Stimulated activated CD8-positive, alpha-beta memory T cell treated with anti-CD3 and anti-CD28 coated beads, Interleukin-2, amount 100 ng/mL, for 1 hour (primary cell): ENCODE data around the gene SETBP1.

Experiments
- DNase-seq, 2 donors: peaks; one replicate each; pipeline ENCODE4 v3.0.0-alpha.2; 2020; ENCODE audit warnings: low read depth in 2 of 2

The SETBP1 gene

GRCh38 chr18:45066886-45067285 is 386.2 kb downstream of the SETBP1 start:
- DNase-seq = no peak

- no peak for DNase-seq
These were observed 387.9 kb downstream of the SETBP1 start for GRCh38 chr18:45068400-45069094.

- DNase-seq = no peak
These were observed 388.9 kb downstream of the SETBP1 start for GRCh38 chr18:45069546-45069945.

- DNase-seq = no peak
These were observed 391.3 kb downstream of the SETBP1 start for GRCh38 chr18:45071956-45072355.

- DNase-seq = no peak
These were observed 392.9 kb downstream of the SETBP1 start for GRCh38 chr18:45073556-45073955.

GRCh38 chr18:45081566-45082181 is 401.0 kb downstream of the SETBP1 start:
- no peak for DNase-seq

GRCh38 chr18:45083226-45083855 is 402.7 kb downstream of the SETBP1 start:
- DNase-seq = no peak

- DNase-seq = no peak
These were observed 403.5 kb downstream of the SETBP1 start for GRCh38 chr18:45084206-45084605.

- no peak for DNase-seq
These were observed 405.4 kb downstream of the SETBP1 start for GRCh38 chr18:45085916-45086624.

GRCh38 chr18:45086777-45087176 is 406.1 kb downstream of the SETBP1 start:
- DNase-seq = no peak

GRCh38 chr18:45090526-45091140 is 409.9 kb downstream of the SETBP1 start:
- DNase-seq = no peak

GRCh38 chr18:45100321-45101105 is 419.8 kb downstream of the SETBP1 start:
- DNase-seq = no peak

GRCh38 chr18:45102126-45102525 is 421.4 kb downstream of the SETBP1 start:
- DNase-seq = no peak

- no peak for DNase-seq
These were observed 422.2 kb downstream of the SETBP1 start for GRCh38 chr18:45102863-45103262.

- no peak for DNase-seq
These were observed 422.8 kb downstream of the SETBP1 start for GRCh38 chr18:45103319-45104048.

- no peak for DNase-seq
These were observed 423.3 kb downstream of the SETBP1 start for GRCh38 chr18:45104049-45104395.

GRCh38 chr18:45106331-45106774 is 425.7 kb downstream of the SETBP1 start:
- peak in 1 of 2 donors; percentile 6 for DNase-seq

GRCh38 chr18:45107425-45107824 is 426.7 kb downstream of the SETBP1 start:
- DNase-seq = no peak

- DNase-seq = no peak
These were observed 428.1 kb downstream of the SETBP1 start for GRCh38 chr18:45108754-45109153.

- DNase-seq = no peak
These were observed 428.6 kb downstream of the SETBP1 start for GRCh38 chr18:45109271-45109670.

GRCh38 chr18:45109706-45110105 is 429.0 kb downstream of the SETBP1 start:
- DNase-seq = no peak
